ENCODE data around the gene GNL2. TPM values are rescaled to one million over a fixed set of nuclear protein-coding genes. Genes with fewer than 3 reads are reported as not detected.

Gene GNL2
- total and polyA plus RNA-seq, 12 donors, result 13.6 to 462 (median 39.9) TPM

GRCh38 chr1:37609994-37610393 lies 14.3 kb upstream of the GNL2 start:
- H3K4me3 ChIP-seq, result no peak overlapping the region
- no peak for DNase-seq
- TF ChIP-seq POLR2A (IDR thresholded peaks at IDR 0.05) (no peak), CTCF (IDR thresholded peaks at IDR 0.05) (no peak)
- no peaks in the 10 kb centered on the region for H3K36me3 ChIP-seq (replicated peaks in 1 of 2)
- intact Hi-C loops (cut with DNase I), result loop anchor here in 1 of 2 donors (5.0 kb wide), 1 partner anchor 72 kb away; no protein-coding TSS in a partner anchor
- no peaks in the 10 kb centered on the region for H3K9me3 ChIP-seq (replicated peaks in 1 of 3)
- no peak overlapping the region for H3K27ac ChIP-seq
- no peaks in the 10 kb centered on the region for H3K27me3 ChIP-seq
- H3K4me1 ChIP-seq (replicated peaks in 1 of 2), result no peaks in the 10 kb centered on the region
- 71 to 82% (median 80%) methylated on average over 2 of the region's 2 CpGs for WGBS, 4 donors

DNA sequence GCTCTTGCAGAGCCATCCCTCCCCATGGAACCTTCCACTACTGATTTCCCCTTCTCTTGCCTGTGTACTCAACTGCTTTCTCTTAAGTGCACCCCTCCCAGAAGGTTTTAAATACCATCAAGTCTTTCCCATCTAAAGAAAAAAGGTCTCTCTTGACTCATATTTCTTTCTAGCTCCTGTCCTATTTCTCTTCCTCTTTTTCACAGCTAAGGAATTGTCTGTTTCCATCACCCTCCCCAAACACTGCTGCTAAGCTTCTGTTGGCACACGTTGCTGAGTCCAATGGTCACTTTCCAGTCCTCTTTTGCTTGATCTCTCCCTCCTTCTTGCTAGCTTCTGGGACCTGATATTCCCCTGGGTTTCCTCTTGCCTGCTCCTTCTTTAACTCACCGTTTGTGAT lies 13.3 kb upstream of the GNL2 start:
- DNase-seq, result no peak
- Histone ChIP-seq H3K4me1 (replicated peaks in 1 of 2) (no peaks in the 10 kb centered on the region), H3K9me3 (replicated peaks in 1 of 3) (no peaks in the 10 kb centered on the region), H3K36me3 (replicated peaks in 1 of 2) (no peaks in the 10 kb centered on the region), H3K4me3 (no peak overlapping the region), H3K27ac (no peak overlapping the region), H3K27me3 (no peaks in the 10 kb centered on the region)
- WGBS, 4 donors, result 23 to 37% (median 30%) methylated on average over 2 of the region's 2 CpGs
- intact Hi-C loops (cut with DNase I), result loop anchor here in 1 of 2 donors (5.0 kb wide), 1 partner anchor 73 kb away; no protein-coding TSS in a partner anchor
- no peak for TF ChIP-seq CTCF (IDR thresholded peaks at IDR 0.05)
- TF ChIP-seq POLR2A (IDR thresholded peaks at IDR 0.05), result no peak

DNA sequence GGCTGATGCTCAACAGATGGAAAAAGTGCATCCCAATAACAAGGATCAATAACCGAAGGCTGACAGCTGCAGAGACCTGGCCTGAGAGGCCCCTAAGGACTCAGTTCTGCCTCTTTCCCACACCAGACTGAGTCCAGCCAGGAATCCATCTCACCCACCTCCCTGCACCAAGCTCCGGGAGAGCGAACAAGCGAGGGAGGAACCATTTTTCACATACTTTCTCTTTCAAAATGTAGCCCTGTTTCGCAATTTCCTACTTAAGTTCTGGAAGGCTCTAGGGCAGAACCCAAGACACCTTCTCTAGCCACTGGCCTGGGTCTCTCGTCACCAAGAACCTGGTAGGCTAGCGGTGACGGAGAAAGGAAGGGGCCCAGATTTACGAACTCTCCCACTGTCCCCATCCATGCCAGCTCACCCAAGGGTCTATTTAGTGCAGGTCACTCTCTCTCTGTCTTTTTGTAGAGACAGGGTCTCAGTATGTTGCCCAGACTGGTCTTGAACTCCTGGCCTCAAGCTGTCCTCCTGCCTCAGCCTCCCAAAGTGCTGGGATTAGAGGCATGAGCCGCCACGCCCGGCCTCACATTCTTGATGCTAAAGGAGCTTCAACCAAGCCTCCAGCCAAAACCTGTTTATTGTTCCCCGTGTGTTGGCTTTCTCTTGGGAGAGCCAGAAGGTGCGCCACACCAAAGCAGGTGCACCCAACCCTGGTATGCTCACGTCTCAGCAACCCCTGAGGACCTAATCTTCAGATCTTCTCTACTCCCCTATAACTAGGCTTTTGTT lies 10.9 kb upstream of the GNL2 start:
- Histone ChIP-seq H3K27ac (no peak overlapping the region), H3K36me3 (replicated peaks in 1 of 2) (no peaks in the 10 kb centered on the region), H3K9me3 (replicated peaks in 1 of 3) (no peaks in the 10 kb centered on the region), H3K27me3 (no peaks in the 10 kb centered on the region), H3K4me1 (replicated peaks in 1 of 2) (peaks cover 0 to 3% of the 10 kb centered on the region in 2 donors), H3K4me3 (no peak overlapping the region)
- 73 to 79% (median 77%) methylated on average over 15 of the region's 15 CpGs for WGBS, 4 donors
- intact Hi-C loops (cut with DNase I), result loop anchor here in 1 of 2 donors (5.0 kb wide), 1 partner anchor 76 kb away; no protein-coding TSS in a partner anchor
- DNase-seq, result no peak
- TF ChIP-seq POLR2A (IDR thresholded peaks at IDR 0.05) (no peak), CTCF (IDR thresholded peaks at IDR 0.05) (no peak)

DNA sequence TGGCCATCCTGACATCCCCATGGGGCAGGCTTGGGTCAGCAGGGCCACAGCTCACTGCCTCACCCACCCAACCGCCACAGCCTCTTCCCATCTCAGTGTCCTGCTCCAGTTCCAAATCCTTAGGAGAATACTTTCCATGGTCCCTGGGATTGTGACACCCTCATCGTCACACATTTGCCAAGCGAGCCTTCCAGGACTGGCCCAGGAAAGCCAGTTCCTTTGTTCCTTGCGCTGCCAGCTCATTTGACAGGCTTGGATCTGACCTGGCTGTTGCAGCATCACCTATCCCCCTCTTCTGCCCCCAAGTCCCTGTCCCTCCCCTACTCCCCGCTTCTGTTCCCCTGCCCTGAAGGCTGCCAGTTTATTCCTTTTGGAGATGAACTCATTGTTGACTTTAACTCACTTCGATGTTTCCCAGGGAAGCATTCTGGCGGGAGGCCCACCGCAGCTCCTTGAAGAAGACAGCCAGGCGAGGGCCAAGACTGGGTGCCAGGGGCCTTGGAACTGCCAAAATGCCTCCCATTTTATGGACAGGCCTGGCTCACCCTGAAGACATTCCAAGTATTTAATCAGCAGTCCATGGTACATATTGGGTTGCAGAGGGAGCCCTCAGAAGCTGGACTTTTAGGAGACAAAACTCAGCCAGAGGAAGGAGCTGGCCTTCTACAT lies 10.2 kb upstream of the GNL2 start:
- H3K4me1 ChIP-seq (replicated peaks in 1 of 2), result peaks cover 0 to 3% of the 10 kb centered on the region in 2 donors
- DNase-seq, result no peak
- intact Hi-C loops (cut with DNase I), result loop anchor here in 1 of 2 donors (5.0 kb wide), 1 partner anchor 76 kb away; no protein-coding TSS in a partner anchor

More for the DNA sequence above, 10.2 kb upstream of the GNL2 start:
- Histone ChIP-seq H3K27ac (no peak overlapping the region), H3K27me3 (no peaks in the 10 kb centered on the region), H3K4me3 (no peak overlapping the region), H3K9me3 (replicated peaks in 1 of 3) (no peaks in the 10 kb centered on the region), H3K36me3 (replicated peaks in 1 of 2) (no peaks in the 10 kb centered on the region)
- WGBS, 4 donors, result 76 to 81% (median 80%) methylated on average over 9 of the region's 9 CpGs
- TF ChIP-seq CTCF (IDR thresholded peaks at IDR 0.05) (no peak), POLR2A (IDR thresholded peaks at IDR 0.05) (no peak)
